Upper lobe of right lung (tissue), 1 donor: ENCODE measurements around the gene FIGN. TPM values are rescaled to one million over a fixed set of nuclear protein-coding genes. Genes with fewer than 3 reads are reported as not detected.

Experiments used
- ATAC-seq: fragments of 200-7000 bp; cut with Tn5 transposase; one replicate; pipeline ENCODE4 v1.9.1; 2020; ENCODE audit warnings: mild to moderate bottlenecking, moderate library complexity
- DNase-seq: peaks from one replicate; pipeline ENCODE4 v3.0.0-alpha.2; 2020
- H3K27ac ChIP-seq: fragments of 200-600 bp; one replicate; pipeline ENCODE4 v1.8.0; 2022
- H3K27me3 ChIP-seq: fragments of 200-600 bp; one replicate; pipeline ENCODE4 v1.8.0; 2022; ENCODE audit warnings: mild to moderate bottlenecking
- H3K36me3 ChIP-seq: fragments of 200-600 bp; one replicate; pipeline ENCODE4 v1.8.0; 2022
- H3K4me1 ChIP-seq: fragments of 200-600 bp; one replicate; pipeline ENCODE4 v1.8.0; 2022
- H3K4me3 ChIP-seq: fragments of 200-600 bp; one replicate; pipeline ENCODE4 v1.8.0; 2022; ENCODE audit warnings: mild to moderate bottlenecking
- H3K9me3 ChIP-seq: fragments of 200-600 bp; one replicate; pipeline ENCODE4 v1.8.0; 2022
- intact Hi-C: fragments of 100-400 bp; cut with DNase I; formaldehyde crosslinking; loops from one replicate; pipeline ENCODE4 v1.11.0; 2022
- total RNA-seq: library from RNA; stranded (reverse); fragmentation: NEBNext Ultra II Directional; extraction: Animal tissue kit (Norgen Biotek cat#: 25700); gene quantifications from one replicate; pipeline ENCODE4 v1.2.1, GENCODE V29; 2021
- TF ChIP-seq, protein P1 (sequence below): fragments of 200-600 bp; IDR thresholded peaks from one replicate; pipeline ENCODE4 v1.8.0; 2022; ENCODE audit warnings: antibody characterized with exemption
- donor health status: DM: no; HTN: yes; CAD: no; lungs with severe emphysema.

The FIGN gene
- total RNA-seq, 1 donor from 2014 or later, result 6.5 TPM

DNA sequence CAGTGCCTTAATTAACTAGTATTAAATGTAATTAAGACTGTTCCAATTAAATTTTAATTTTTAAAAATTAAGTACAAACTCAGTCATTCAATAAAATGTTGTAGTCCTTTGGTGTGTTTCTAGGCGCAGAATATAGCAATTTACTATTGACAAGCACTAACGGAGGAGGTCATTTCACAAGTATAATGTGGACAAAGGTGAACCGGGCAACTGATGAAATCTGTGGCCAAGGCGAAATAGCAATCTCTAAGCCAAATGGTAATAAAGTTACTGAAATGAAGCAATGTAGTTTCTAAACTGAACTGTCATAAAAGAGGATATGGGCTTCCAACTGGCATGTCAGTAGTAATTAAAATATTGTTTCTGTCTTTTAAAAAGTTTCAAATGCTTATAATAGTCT is 27.5 kb downstream of the FIGN start:
- no peak for ATAC-seq
- intact Hi-C loops, result no loop called here
- no peaks in the 10 kb centered on the region for H3K9me3 ChIP-seq
- no peaks in the 10 kb centered on the region for H3K27me3 ChIP-seq
- no peak overlapping the region for H3K27ac ChIP-seq
- H3K4me1 ChIP-seq, result no peaks in the 10 kb centered on the region
- TF ChIP-seq, protein P1, sequence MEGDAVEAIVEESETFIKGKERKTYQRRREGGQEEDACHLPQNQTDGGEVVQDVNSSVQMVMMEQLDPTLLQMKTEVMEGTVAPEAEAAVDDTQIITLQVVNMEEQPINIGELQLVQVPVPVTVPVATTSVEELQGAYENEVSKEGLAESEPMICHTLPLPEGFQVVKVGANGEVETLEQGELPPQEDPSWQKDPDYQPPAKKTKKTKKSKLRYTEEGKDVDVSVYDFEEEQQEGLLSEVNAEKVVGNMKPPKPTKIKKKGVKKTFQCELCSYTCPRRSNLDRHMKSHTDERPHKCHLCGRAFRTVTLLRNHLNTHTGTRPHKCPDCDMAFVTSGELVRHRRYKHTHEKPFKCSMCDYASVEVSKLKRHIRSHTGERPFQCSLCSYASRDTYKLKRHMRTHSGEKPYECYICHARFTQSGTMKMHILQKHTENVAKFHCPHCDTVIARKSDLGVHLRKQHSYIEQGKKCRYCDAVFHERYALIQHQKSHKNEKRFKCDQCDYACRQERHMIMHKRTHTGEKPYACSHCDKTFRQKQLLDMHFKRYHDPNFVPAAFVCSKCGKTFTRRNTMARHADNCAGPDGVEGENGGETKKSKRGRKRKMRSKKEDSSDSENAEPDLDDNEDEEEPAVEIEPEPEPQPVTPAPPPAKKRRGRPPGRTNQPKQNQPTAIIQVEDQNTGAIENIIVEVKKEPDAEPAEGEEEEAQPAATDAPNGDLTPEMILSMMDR, result no peak
- H3K4me3 ChIP-seq, result no peak overlapping the region
- H3K36me3 ChIP-seq, result no peaks in the 10 kb centered on the region
- DNase-seq, result no peak

DNA sequence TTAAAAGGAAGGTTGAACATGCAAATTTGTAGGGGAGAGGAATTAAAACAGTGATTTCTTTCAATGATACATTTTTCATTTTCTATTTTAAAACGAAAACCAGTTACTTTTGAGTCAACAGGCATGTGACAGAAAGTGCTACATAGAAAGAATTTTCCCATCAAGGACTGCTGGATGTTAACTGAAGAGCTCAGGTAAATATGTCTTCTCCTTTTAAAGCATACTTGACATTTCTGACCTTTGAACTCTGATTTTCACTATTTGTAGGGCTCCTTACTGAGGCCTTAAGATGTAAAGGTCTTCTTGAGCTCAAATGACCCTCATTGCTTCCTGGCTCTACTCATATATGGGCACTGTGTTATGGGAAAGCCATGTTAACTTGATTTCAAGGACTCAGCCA is 32.4 kb downstream of the FIGN start:
- no peak overlapping the region for H3K27ac ChIP-seq
- H3K4me3 ChIP-seq, result no peak overlapping the region
- H3K4me1 ChIP-seq, result no peaks in the 10 kb centered on the region
- no peaks in the 10 kb centered on the region for H3K27me3 ChIP-seq
- no peak for DNase-seq
- no peak for ATAC-seq
- intact Hi-C loops, result no loop called here
- TF ChIP-seq, protein P1, result no peak
- H3K36me3 ChIP-seq, result no peaks in the 10 kb centered on the region
- H3K9me3 ChIP-seq, result no peaks in the 10 kb centered on the region

DNA sequence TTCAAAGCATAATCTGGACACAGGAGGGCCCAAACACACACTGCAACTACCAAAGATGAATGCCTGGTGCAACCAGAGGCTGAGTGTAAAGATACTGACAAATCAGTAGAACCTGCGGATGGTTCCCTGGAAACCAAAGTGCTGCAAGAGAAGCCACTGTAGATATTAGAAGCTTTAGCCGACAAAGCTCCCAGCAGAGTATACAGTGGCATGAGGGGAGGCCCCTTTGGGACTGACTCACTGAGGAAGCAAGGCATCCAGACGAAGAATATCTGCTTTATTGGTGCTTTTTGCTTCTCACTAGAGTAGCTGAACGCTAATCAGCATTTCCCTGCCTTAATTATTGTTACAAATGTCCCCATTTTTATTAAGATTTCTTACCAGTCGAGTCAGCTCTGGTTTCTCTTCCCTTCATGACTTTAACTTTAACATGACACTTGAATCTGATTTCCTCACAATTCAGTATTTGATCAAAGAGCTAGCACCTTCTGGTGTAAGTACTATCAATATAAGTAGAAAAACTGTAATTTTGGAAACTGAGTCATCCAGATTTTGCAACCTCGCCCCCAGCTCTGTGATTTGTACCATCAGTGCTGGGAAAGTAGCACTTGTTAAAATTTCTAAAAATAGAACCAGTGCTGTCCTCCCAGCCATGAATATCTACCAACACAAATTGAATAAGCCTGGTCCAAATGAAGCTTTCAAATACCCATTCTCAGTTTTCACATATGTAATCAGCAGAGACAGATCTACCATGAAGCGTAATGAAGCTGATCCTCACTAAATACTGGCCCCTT is 34.2 kb downstream of the FIGN start:
- Histone ChIP-seq H3K4me3 (no peak overlapping the region), H3K27me3 (no peaks in the 10 kb centered on the region), H3K9me3 (no peaks in the 10 kb centered on the region), H3K36me3 (no peaks in the 10 kb centered on the region), H3K4me1 (no peaks in the 10 kb centered on the region), H3K27ac (no peak overlapping the region)
- ATAC-seq (no peak), DNase-seq (no peak)
- TF ChIP-seq, protein P1, result no peak
- intact Hi-C loops, result no loop called here

DNA sequence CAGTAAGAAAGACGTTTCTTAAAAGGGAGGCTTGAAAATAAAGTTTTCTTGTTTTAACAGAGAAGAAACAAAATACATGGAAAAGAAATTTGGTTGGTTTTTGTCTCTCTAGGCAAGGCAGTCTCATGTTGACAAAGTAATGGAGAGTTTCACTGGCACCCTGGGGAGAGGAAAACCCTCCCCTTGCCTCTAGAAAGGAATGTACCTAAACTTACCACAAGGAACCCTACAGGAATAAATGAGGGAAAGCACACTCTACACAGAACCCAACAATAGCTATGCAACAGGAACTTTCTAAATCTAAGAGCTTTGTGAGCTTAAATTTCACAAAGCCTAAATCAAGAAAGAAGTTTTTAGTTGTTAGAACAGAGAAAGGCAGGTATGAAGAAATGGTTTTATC is 37.0 kb downstream of the FIGN start:
- intact Hi-C loops, result no loop called here
- Histone ChIP-seq H3K27me3 (no peaks in the 10 kb centered on the region), H3K27ac (no peak overlapping the region), H3K4me1 (no peaks in the 10 kb centered on the region), H3K9me3 (no peaks in the 10 kb centered on the region), H3K36me3 (no peaks in the 10 kb centered on the region), H3K4me3 (no peak overlapping the region)
- no peak for ATAC-seq
- DNase-seq, result no peak
- TF ChIP-seq, protein P1, result no peak

DNA sequence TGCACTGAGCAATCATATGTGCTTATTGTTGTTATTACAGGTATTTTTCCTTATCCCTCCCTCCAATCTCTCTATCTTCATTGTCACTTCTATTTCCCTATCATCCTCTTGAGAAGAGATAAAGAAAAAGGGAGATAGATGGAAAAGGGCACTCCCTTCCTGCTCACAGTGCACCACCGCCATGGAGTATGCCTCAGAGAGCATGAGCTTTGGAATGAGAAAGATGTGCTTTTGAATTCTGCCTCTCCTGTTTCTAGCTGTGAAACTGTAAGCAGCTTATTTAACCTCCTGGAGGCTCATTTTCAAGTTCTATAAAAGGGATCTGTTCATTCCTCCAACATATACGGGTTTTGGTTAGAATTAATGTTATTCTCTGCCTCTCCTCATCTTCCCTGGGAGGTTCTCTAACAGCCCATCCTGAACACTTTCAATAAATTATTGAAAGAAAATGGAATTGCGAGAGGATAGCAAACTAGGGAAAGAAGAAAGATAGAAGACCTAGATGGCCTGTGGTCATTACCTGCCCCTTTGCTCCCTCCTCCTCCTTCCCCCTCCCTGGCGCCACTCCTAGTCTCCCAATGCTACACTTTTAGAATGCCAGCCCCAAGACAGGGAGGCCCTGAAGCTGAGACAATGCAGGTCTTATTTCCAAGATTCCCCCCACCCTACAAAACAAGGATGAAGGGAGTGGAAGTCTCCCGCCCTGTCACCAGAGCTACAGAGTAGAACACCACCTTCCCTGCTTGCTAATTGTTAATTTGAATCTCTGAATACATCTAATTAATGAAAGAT is 37.8 kb downstream of the FIGN start:
- Histone ChIP-seq H3K36me3 (no peaks in the 10 kb centered on the region), H3K4me3 (no peak overlapping the region), H3K27me3 (no peaks in the 10 kb centered on the region), H3K9me3 (no peaks in the 10 kb centered on the region), H3K4me1 (no peaks in the 10 kb centered on the region), H3K27ac (no peak overlapping the region)
- ATAC-seq, result no peak
- no peak for DNase-seq
- intact Hi-C loops, result no loop called here
- TF ChIP-seq, protein P1, result no peak
